Smooth muscle cell of the coronary artery (primary cell): ENCODE results near the gene RPL9. TPM values are rescaled to one million over a fixed set of nuclear protein-coding genes. Genes with fewer than 3 reads are reported as not detected.

Experiments used
- total RNA-seq: library from RNA; depleted of rRNA; stranded (reverse); fragments of >200 nt; gene quantifications from 2 replicates; pipeline ENCODE4 v1.2.3, GENCODE V29; 2014; ENCODE audit warnings: low replicate concordance

RPL9 gene
- total RNA-seq = 579 and 2,607 TPM in 2 replicates

DNA sequence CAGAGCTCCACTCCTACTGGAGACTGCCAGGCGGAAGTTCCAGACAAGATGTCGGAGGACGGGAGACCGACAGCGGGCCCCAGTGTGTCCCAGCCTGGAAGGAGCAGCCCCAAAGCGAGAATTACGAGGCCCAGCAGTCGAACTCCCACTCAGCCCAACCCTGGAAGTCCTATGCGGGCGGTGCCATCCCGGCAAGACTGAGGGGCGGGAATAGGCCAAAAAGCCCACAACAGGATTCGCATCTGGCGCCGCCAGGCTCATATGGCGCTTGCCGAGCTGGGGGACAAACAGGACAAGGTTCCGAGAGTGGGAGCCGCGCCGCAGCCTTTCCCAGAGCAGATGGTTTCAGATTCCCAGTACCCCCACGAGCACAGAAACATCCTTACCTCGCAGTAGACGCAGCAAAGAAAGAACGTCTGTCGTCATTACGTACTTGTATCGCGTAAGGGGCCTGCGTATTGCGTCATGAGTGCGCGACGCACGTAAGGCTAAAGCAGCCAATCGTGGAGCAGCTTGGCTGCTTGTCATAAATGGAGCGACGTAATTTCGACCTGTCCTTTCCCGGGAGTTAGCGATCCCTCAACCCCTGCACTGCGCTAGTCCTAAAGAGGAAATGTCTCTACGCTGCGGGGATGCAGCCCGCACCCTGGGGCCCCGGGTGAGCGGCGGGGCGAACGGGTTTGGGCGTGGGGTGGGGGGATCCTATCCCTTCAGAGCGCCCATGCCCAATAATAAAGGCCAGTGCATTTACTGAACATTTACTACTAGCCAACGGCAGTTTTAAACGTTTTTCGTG, at the start of gene RPL9, which contains the start of gene LIAS:
TSS of gene RPL9 (minus strand) at position 418 of the 796 bp plus-strand sequence. CDS start 483 bp downstream, outside the sequence.
TSS of gene LIAS (plus strand) at position 552 of the 796 bp plus-strand sequence. CDS start at position 614, 62 bp downstream.

DNA sequence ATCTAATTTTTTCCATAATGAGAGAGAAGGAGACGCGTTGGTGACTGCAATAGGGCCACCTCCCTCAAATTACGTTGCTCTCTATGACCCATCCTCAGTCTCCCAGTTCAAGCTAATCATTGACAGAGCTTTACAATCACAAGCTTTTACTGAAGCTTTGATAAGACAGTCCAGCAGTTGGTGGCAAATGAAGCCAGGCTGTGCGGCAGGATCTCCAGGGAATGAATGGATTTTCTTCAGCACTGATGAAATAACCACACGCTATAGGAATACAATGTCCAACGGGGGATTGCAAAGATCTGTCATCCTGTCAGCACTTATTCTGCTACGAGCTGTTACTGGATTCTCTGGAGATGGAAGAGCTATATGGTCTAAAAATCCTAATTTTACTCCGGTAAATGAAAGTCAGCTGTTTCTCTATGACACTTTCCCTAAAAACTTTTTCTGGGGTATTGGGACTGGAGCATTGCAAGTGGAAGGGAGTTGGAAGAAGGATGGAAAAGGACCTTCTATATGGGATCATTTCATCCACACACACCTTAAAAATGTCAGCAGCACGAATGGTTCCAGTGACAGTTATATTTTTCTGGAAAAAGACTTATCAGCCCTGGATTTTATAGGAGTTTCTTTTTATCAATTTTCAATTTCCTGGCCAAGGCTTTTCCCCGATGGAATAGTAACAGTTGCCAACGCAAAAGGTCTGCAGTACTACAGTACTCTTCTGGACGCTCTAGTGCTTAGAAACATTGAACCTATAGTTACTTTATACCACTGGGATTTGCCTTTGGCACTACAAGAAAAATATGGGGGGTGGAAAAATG, 51.7 kb downstream of the RPL9 start, which contains the start of gene KLB:
TSS of gene KLB (plus strand) at position 168 of the 821 bp plus-strand sequence. CDS start at position 188, 20 bp downstream.

Other genes with a start within 250 kb of the RPL9 start
- gene RFC1, start 92.6 kb downstream of the RPL9 start, total RNA-seq = 41.1 and 41.9 TPM in 2 replicates
- gene KLB, start 52.0 kb downstream of the RPL9 start, total RNA-seq = not detected in 2 replicates
- gene LIAS, start 134 bp upstream of the RPL9 start, total RNA-seq = 4.7 and 5.4 TPM in 2 replicates
- gene UGDH, start 68.5 kb upstream of the RPL9 start, total RNA-seq = 217 and 505 TPM in 2 replicates
- 31.9 and 97.9 TPM in 2 replicates for gene SMIM14, start 179.9 kb upstream of the RPL9 start, total RNA-seq
- 13.6 and 33.1 TPM in 2 replicates for gene UBE2K, start 239.2 kb upstream of the RPL9 start, total RNA-seq